Panc1 (cell line): ENCODE results near the gene RNU5B-1. TPM values are rescaled to one million over a fixed set of nuclear protein-coding genes. Genes with fewer than 3 reads are reported as not detected.

Source experiments
- ATAC-seq: fragments of 200-7000 bp; cut with Tn5 transposase; 2 replicates; pipeline ENCODE4 v1.9.1; 2020; ENCODE audit warnings: mild to moderate bottlenecking, moderate library complexity
- BruUV-seq: library from RNA; stranded (reverse); fragments of 400-500 nt; replicated peaks from 2 replicates; lab custom pipeline; 2021; lab: Mats Ljungman, UMichigan
- CTCF ChIA-PET: fragments of 300-600 bp; sonication (Branson Sonifier 250); formaldehyde crosslinking; loops from one replicate; lab custom pipeline; 2022; ENCODE audit warnings: antibody characterized with exemption; lab: Charles Lee
- POLR2A ChIA-PET: fragments of 300-600 bp; sonication (Branson Sonifier 250); formaldehyde crosslinking; loops from one replicate; lab custom pipeline; 2022; ENCODE audit warnings: antibody characterized with exemption; lab: Charles Lee
- DNase-seq: peaks from one replicate; pipeline ENCODE4 v3.0.0-alpha.2; 2010; ENCODE audit warnings: low read depth, low spot score
- H3K27ac ChIP-seq: 2 replicates; pipeline ENCODE4 v1.5.1; 2011; ENCODE audit warnings: mild to moderate bottlenecking, low read length, inconsistent platforms
- H3K27me3 ChIP-seq: fragments of 200-500 bp; sonication (Bioruptor generic); 2 replicates; pipeline ENCODE4 v1.6.0; 2014; ENCODE audit warnings: low read length, inconsistent platforms; ENCODE audit not compliant: control insufficient read depth, insufficient read depth
- H3K36me3 ChIP-seq: fragments of 200-500 bp; sonication (Bioruptor generic); 2 replicates; pipeline ENCODE4 v1.5.1; 2014; ENCODE audit warnings: inconsistent platforms, mild to moderate bottlenecking, low read length, moderate library complexity; ENCODE audit not compliant: control insufficient read depth, insufficient read depth
- H3K4me1 ChIP-seq: 2 replicates; pipeline ENCODE4 v1.5.1; 2011; ENCODE audit warnings: inconsistent platforms, mild to moderate bottlenecking, low read length, moderate library complexity; ENCODE audit not compliant: control insufficient read depth, insufficient read depth
- H3K4me3 ChIP-seq, 2 experiments: 2 replicates each; pipeline ENCODE4 v1.5.1; 2011 to 2012; ENCODE audit warnings: low read depth in 2 of 2, low read length in 2 of 2, mild to moderate bottlenecking in 2 of 2, inconsistent platforms in 1 of 2, moderate library complexity in 1 of 2
- H3K9me3 ChIP-seq: fragments of 200-500 bp; sonication (Bioruptor generic); 2 replicates; pipeline ENCODE4 v1.5.1; 2014; ENCODE audit warnings: low read depth, mild to moderate bottlenecking, inconsistent platforms, low read length, moderate library complexity; ENCODE audit not compliant: control insufficient read depth, insufficient read depth
- POLR2AphosphoS5 ChIP-seq: IDR thresholded peaks from 2 replicates; pipeline ENCODE4 v1.6.1; 2012; ENCODE audit warnings: mild to moderate bottlenecking, low read depth, low read length, moderate library complexity
- REST ChIP-seq, 2 experiments: IDR thresholded peaks; 2 replicates each; pipeline ENCODE4 v1.6.1; 2011 to 2012; ENCODE audit warnings: low read depth in 2 of 2, control low read depth in 1 of 2, low read length in 1 of 2, mild to moderate bottlenecking in 1 of 2, moderate library complexity in 1 of 2; ENCODE audit not compliant: insufficient read depth in 1 of 2
- SIN3A ChIP-seq: IDR thresholded peaks from 2 replicates; pipeline ENCODE4 v1.6.1; 2012; ENCODE audit warnings: low read depth, mild to moderate bottlenecking, low read length, moderate library complexity, borderline replicate concordance; ENCODE audit not compliant: insufficient read depth
- TCF7L2 ChIP-seq: IDR thresholded peaks from 2 replicates; pipeline ENCODE4 v1.6.1; 2011; ENCODE audit warnings: mild to moderate bottlenecking, low read depth, low read length, inconsistent platforms
- in situ Hi-C: cut with HindIII; loops from 2 replicates; pipeline ENCODE4 v1.10.0; 2016; ENCODE audit warnings: low sequenced_read_pairs, low pct_unique_long_range_greater_than_20kb
- intact Hi-C: fragments of 100-400 bp; cut with micrococcal nuclease; formaldehyde crosslinking; loops from one replicate; pipeline ENCODE4 v1.10.0; 2022; ENCODE audit not compliant: unreplicated experiment
- total RNA-seq: library from RNA; stranded (reverse); gene quantifications from one replicate; pipeline ENCODE4 v1.2.1, GENCODE V29; 2021; ENCODE audit not compliant: unreplicated experiment
- TF ChIP-seq, protein P1 (sequence below): fragments of 450-650 bp; IDR thresholded peaks from 2 replicates; pipeline ENCODE4 v1.5.1; 2017; ENCODE audit warnings: mild to moderate bottlenecking

Gene RNU5B-1
- total RNA-seq, 1 experiment from 2014 or later = not detected

- ChIA-PET CTCF (no interaction called here), POLR2A (no interaction called here)
- no TSS peak for BruUV-seq
- H3K9me3 ChIP-seq = no peaks in the 10 kb centered on the region
- DNase-seq = no peak
- no peaks in the 10 kb centered on the region for H3K4me1 ChIP-seq
- no peak for ATAC-seq
- H3K27me3 ChIP-seq = no peaks in the 10 kb centered on the region
- intact Hi-C loops = no loop called here
- H3K27ac ChIP-seq = no peak overlapping the region
- H3K4me3 ChIP-seq = no peak overlapping the region
- in situ Hi-C loops = loop anchor here (10.0 kb wide), 1 partner anchor 46 kb away; the partner anchor contains the start of gene IGDCC3
- H3K36me3 ChIP-seq = no peaks in the 10 kb centered on the region
- TF ChIP-seq, protein P1, sequence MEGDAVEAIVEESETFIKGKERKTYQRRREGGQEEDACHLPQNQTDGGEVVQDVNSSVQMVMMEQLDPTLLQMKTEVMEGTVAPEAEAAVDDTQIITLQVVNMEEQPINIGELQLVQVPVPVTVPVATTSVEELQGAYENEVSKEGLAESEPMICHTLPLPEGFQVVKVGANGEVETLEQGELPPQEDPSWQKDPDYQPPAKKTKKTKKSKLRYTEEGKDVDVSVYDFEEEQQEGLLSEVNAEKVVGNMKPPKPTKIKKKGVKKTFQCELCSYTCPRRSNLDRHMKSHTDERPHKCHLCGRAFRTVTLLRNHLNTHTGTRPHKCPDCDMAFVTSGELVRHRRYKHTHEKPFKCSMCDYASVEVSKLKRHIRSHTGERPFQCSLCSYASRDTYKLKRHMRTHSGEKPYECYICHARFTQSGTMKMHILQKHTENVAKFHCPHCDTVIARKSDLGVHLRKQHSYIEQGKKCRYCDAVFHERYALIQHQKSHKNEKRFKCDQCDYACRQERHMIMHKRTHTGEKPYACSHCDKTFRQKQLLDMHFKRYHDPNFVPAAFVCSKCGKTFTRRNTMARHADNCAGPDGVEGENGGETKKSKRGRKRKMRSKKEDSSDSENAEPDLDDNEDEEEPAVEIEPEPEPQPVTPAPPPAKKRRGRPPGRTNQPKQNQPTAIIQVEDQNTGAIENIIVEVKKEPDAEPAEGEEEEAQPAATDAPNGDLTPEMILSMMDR = no peak
- TF ChIP-seq SIN3A = no peak
- TF ChIP-seq TCF7L2 = no peak
- TF ChIP-seq REST (IDR thresholded peaks at IDR 0.05; ENCODE audit: insufficient read depth in 1 of 2, low read depth in 2 of 2, low read length in 1 of 2) = no peak
- no peak for TF ChIP-seq POLR2AphosphoS5
Measured at GRCh38 chr15:65328506-65329287, 24.2 kb downstream of the RNU5B-1 start.

DNA sequence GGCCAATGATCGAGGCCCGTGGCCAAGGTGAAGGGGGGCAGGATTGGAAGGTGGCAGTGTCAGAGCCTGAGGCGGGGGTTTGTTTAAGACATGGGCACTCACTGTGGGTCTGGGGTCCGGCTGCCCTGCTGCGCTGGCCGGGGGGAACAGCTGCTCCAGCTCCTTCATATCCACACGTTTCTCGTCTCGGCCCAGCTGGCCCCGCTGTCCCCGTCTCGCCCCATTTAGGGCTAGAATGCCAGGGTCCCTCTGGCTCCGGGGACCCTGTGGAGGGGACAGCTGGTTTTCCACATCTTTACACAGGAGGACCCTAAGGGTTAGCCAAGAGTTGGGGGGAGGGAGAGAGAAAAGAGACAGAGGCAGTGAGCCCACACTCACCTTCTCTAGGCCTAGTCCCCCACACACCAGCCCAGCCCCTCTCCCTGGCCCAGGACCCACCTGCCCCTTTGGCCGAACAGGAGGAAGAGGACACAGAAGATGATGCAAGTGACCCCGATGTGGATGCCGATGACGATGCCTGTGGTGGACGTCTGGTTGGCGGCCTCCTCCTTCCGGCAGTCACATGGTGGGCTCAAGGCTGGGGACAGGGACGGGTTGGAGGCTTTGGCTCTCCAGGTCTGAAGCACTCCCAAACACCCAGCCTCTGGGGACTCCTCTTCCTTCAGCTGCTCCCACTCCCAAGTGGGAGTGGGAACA is 25.0 kb downstream of the RNU5B-1 start:
- Histone ChIP-seq H3K27me3 (no peaks in the 10 kb centered on the region), H3K4me3 (no peak overlapping the region), H3K4me1 (no peaks in the 10 kb centered on the region), H3K36me3 (no peaks in the 10 kb centered on the region), H3K9me3 (no peaks in the 10 kb centered on the region), H3K27ac (no peak overlapping the region)
- DNase-seq (no peak), ATAC-seq (no peak)
- in situ Hi-C loops (loop anchor here (10.0 kb wide), 1 partner anchor 45 kb away; the partner anchor contains the start of gene IGDCC3), intact Hi-C loops (no loop called here)
- no TSS peak for BruUV-seq
- CTCF ChIA-PET = no interaction called here
- TF ChIP-seq POLR2AphosphoS5 = no peak
- TF ChIP-seq REST (IDR thresholded peaks at IDR 0.05; ENCODE audit: insufficient read depth in 1 of 2, low read depth in 2 of 2, low read length in 1 of 2) = no peak
- TF ChIP-seq SIN3A = no peak
- TF ChIP-seq, protein P1 = no peak
- no peak for TF ChIP-seq TCF7L2
- POLR2A ChIA-PET = no interaction called here
